ENCODE measurements around the gene BCL7A. TPM values are rescaled to one million over a fixed set of nuclear protein-coding genes. Genes with fewer than 3 reads are reported as not detected.

BCL7A gene
- total and polyA plus RNA-seq, 4 donors = 3.5 to 8.3 (median 4.9) TPM

GRCh38 chr12:122088179-122088810, 66.6 kb downstream of the BCL7A start:
- TF ChIP-seq HNF4G (IDR thresholded peaks at IDR 0.05) (no peak), ZBTB33 (IDR thresholded peaks at IDR 0.05) (no peak), JUND (IDR thresholded peaks at IDR 0.05) (no peak), REST (IDR thresholded peaks at IDR 0.05) (no peak), MAX (IDR thresholded peaks at IDR 0.05) (no peak), FOXA2 (IDR thresholded peaks at IDR 0.05) (no peak), SP1 (IDR thresholded peaks at IDR 0.05) (no peak), NR2F2 (IDR thresholded peaks at IDR 0.05) (no peak), TAF1 (conservative IDR thresholded peaks at IDR 0.05) (no peak), RXRA (IDR thresholded peaks at IDR 0.05) (no peak), RAD21 (IDR thresholded peaks at IDR 0.05) (no peak), HNF4A (conservative IDR thresholded peaks at IDR 0.05) (no peak)
- no peaks in the 10 kb centered on the region for H3K27me3 ChIP-seq (ENCODE audit: control insufficient read depth in 4 of 4, insufficient read depth in 4 of 4, low read length in 3 of 4)
- H3K9ac ChIP-seq (ENCODE audit: low read depth in 1 of 2, low read length in 2 of 2) = no peak overlapping the region
- H3K4me3 ChIP-seq (ENCODE audit: low read depth in 1 of 3, low read length in 3 of 3) = no peak overlapping the region
- 85% methylated on average over 9 of the region's 9 CpGs for WGBS
- peaks cover 0 to 9% (median under 1%) of the 10 kb centered on the region in 4 donors for H3K4me1 ChIP-seq (ENCODE audit: control insufficient read depth in 4 of 4, insufficient read depth in 4 of 4, low read length in 3 of 4)
- DNase-seq (ENCODE audit: low spot score) = no peak
- H3K9me3 ChIP-seq (ENCODE audit: control insufficient read depth in 4 of 4, low read length in 3 of 4) = no peaks in the 10 kb centered on the region
- H3K27ac ChIP-seq (ENCODE audit: low read depth in 1 of 2, low read length in 2 of 2) = no peak overlapping the region
- peaks cover 0 to 9% (median 6%) of the 10 kb centered on the region in 4 donors for H3K36me3 ChIP-seq (ENCODE audit: control insufficient read depth in 4 of 4, insufficient read depth in 3 of 4, low read depth in 1 of 4, low read length in 3 of 4)

- H3K36me3 ChIP-seq (ENCODE audit: control insufficient read depth in 4 of 4, insufficient read depth in 3 of 4, low read depth in 1 of 4, low read length in 3 of 4) = peaks cover 0 to 9% (median 6%) of the 10 kb centered on the region in 4 donors
- H3K9ac ChIP-seq (ENCODE audit: low read depth in 1 of 2, low read length in 2 of 2) = no peak overlapping the region
- 78% methylated on average over 2 of the region's 2 CpGs for WGBS
- no peaks in the 10 kb centered on the region for H3K9me3 ChIP-seq (ENCODE audit: control insufficient read depth in 4 of 4, low read length in 3 of 4)
- H3K4me3 ChIP-seq (ENCODE audit: low read depth in 1 of 3, low read length in 3 of 3) = no peak overlapping the region
- DNase-seq (ENCODE audit: low spot score) = no peak
- H3K4me1 ChIP-seq (ENCODE audit: control insufficient read depth in 4 of 4, insufficient read depth in 4 of 4, low read length in 3 of 4) = peaks cover 0 to 4% (median under 1%) of the 10 kb centered on the region in 4 donors
- H3K27ac ChIP-seq (ENCODE audit: low read depth in 1 of 2, low read length in 2 of 2) = no peak overlapping the region
- H3K27me3 ChIP-seq (ENCODE audit: control insufficient read depth in 4 of 4, insufficient read depth in 4 of 4, low read length in 3 of 4) = no peaks in the 10 kb centered on the region
- no peak for TF ChIP-seq HNF4A (conservative IDR thresholded peaks at IDR 0.05)
- TF ChIP-seq REST (IDR thresholded peaks at IDR 0.05) = no peak
- no peak for TF ChIP-seq FOXA1 (IDR thresholded peaks at IDR 0.05)
- TF ChIP-seq JUND (IDR thresholded peaks at IDR 0.05) = no peak
- TF ChIP-seq GABPA (IDR thresholded peaks at IDR 0.05 in 1 of 2, conservative IDR thresholded peaks at IDR 0.05 in 1 of 2) = no peak
- TF ChIP-seq ATF3 (IDR thresholded peaks at IDR 0.05) = no peak
- no peak for TF ChIP-seq YY1 (IDR thresholded peaks at IDR 0.05)
- no peak for TF ChIP-seq HNF4G (IDR thresholded peaks at IDR 0.05)
- TF ChIP-seq SP1 (IDR thresholded peaks at IDR 0.05) = no peak
- no peak for TF ChIP-seq CTCF (IDR thresholded peaks at IDR 0.05; ENCODE audit: low read depth, low read length, missing input control)
- no peak for TF ChIP-seq EGR1 (IDR thresholded peaks at IDR 0.05; ENCODE audit: low read depth in 2 of 2)
- no peak for TF ChIP-seq MAX (IDR thresholded peaks at IDR 0.05)
These were observed 67.4 kb downstream of the BCL7A start for GRCh38 chr12:122089077-122089476.
